ENCODE data around the gene GPX4. TPM values are rescaled to one million over a fixed set of nuclear protein-coding genes. Genes with fewer than 3 reads are reported as not detected.

GPX4 gene
- total and polyA plus RNA-seq, 9 of the 15 experiments (the other 6 are each of a cell fraction or from before 2014, with no cell fraction given), result 61.4 to 661 (median 349) TPM

DNA sequence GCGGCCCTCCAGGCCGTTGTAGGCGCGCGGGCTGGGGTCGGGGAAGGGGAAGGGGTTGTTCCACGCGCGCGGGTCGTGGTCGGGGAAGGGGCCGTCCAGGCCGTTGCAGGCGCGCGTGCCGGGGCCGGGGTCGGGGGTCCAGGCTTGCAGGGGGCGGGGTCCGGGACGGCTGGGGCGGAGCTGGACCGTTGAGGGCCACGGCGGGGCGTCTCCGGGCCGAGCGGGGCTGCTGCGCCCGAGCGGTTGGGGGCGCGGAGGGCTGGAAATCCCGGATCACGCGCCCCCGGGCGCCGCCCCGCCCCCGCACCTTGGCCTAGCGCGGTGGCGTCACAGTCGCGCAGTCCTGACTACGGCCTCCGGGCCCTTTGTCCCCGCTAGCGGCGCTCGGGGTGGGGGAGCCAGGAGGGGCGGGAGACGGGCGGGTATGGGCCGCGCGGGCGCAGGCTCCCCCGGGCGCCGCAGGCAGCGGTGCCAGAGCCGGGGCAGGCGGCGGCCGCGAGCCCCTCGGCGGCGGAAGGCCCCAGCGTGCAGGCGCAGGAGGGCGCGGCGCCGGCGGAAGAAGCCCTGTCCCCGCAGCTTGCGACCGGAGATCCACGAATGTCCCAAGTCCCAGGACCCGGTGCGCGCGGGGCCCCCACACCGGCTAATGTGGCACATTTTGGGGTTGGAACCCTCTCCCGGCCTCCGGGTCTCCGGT, 665 bp downstream of the GPX4 start (continued):
- TF ChIP-seq, protein P1, sequence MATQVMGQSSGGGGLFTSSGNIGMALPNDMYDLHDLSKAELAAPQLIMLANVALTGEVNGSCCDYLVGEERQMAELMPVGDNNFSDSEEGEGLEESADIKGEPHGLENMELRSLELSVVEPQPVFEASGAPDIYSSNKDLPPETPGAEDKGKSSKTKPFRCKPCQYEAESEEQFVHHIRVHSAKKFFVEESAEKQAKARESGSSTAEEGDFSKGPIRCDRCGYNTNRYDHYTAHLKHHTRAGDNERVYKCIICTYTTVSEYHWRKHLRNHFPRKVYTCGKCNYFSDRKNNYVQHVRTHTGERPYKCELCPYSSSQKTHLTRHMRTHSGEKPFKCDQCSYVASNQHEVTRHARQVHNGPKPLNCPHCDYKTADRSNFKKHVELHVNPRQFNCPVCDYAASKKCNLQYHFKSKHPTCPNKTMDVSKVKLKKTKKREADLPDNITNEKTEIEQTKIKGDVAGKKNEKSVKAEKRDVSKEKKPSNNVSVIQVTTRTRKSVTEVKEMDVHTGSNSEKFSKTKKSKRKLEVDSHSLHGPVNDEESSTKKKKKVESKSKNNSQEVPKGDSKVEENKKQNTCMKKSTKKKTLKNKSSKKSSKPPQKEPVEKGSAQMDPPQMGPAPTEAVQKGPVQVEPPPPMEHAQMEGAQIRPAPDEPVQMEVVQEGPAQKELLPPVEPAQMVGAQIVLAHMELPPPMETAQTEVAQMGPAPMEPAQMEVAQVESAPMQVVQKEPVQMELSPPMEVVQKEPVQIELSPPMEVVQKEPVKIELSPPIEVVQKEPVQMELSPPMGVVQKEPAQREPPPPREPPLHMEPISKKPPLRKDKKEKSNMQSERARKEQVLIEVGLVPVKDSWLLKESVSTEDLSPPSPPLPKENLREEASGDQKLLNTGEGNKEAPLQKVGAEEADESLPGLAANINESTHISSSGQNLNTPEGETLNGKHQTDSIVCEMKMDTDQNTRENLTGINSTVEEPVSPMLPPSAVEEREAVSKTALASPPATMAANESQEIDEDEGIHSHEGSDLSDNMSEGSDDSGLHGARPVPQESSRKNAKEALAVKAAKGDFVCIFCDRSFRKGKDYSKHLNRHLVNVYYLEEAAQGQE (IDR thresholded peaks at IDR 0.05; ENCODE audit: borderline replicate concordance), result 0 out of 2 replicates have a peak, but pooled peaks have one; percentile 9
- TF ChIP-seq, protein P1 (CRISPR knock-in tag; IDR thresholded peaks at IDR 0.05; ENCODE audit: low read depth), result no peak; the same call in 1 of the 2 replicates
- TF ChIP-seq HNRNPLL (IDR thresholded peaks at IDR 0.05; ENCODE audit: low read depth, low read length, poor library complexity, severe bottlenecking) (peak; percentile 26), HNRNPUL1 (IDR thresholded peaks at IDR 0.05; ENCODE audit: low read length) (no peak), CBX8 (IDR thresholded peaks at IDR 0.05; ENCODE audit: borderline replicate concordance, extremely low read depth, low read depth, low read length, poor library complexity, severe bottlenecking) (no peak), ATF1 (CRISPR knock-in tag; IDR thresholded peaks at IDR 0.05) (peak; percentile 37; the same call in 1 of the 2 replicates), ATF1 (tag; IDR thresholded peaks at IDR 0.05) (no peak), PPARD (CRISPR knock-in tag; IDR thresholded peaks at IDR 0.05) (no peak), MYBL2 (IDR thresholded peaks at IDR 0.05; ENCODE audit: low read depth) (no peak), MYBL2 (CRISPR knock-in tag; IDR thresholded peaks at IDR 0.05; ENCODE audit: borderline replicate concordance) (no peak), SREBF1 (IDR thresholded peaks at IDR 0.05; ENCODE audit: borderline replicate concordance, low read depth, low read length) (no peak), MBD2 (IDR thresholded peaks at IDR 0.05; ENCODE audit: borderline replicate concordance, low read depth) (peak; percentile 9; the same call in 1 of the 2 replicates), E2F6 (IDR thresholded peaks at IDR 0.05; ENCODE audit: borderline replicate concordance in 1 of 2, extremely low read depth in 1 of 2, insufficient read depth in 1 of 2, insufficient read length in 1 of 2, low read depth in 1 of 2, low read length in 1 of 2, poor library complexity in 1 of 2, severe bottlenecking in 1 of 2) (peak in 1 of 2 experiments; percentile 43), POLR2G (IDR thresholded peaks at IDR 0.05; ENCODE audit: low read depth, low read length) (peak; percentile 54; the same call in 1 of the 2 replicates), BHLHE40 (IDR thresholded peaks at IDR 0.05; ENCODE audit: low read length) (peak; percentile 63)
- TF ChIP-seq, protein P2, sequence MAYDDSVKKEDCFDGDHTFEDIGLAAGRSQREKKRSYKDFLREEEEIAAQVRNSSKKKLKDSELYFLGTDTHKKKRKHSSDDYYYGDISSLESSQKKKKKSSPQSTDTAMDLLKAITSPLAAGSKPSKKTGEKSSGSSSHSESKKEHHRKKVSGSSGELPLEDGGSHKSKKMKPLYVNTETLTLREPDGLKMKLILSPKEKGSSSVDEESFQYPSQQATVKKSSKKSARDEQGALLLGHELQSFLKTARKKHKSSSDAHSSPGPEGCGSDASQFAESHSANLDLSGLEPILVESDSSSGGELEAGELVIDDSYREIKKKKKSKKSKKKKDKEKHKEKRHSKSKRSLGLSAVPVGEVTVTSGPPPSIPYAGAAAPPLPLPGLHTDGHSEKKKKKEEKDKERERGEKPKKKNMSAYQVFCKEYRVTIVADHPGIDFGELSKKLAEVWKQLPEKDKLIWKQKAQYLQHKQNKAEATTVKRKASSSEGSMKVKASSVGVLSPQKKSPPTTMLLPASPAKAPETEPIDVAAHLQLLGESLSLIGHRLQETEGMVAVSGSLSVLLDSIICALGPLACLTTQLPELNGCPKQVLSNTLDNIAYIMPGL (CRISPR knock-in tag; IDR thresholded peaks at IDR 0.05), result no peak; the same call in 1 of the 2 replicates
